Mesenchymal stem cell (in vitro differentiated cells and primary cell): ENCODE data around the gene FILIP1L.
A peak's percentile ranks its signal among the peaks of the same experiment; 100 is the strongest.

Source experiments
- DNase-seq: peaks from one replicate; pipeline ENCODE4 v3.0.0-alpha.2; 2013
- H2AFZ ChIP-seq: one replicate; pipeline ENCODE4 v1.6.1; 2013; ENCODE audit warnings: low read depth, mild to moderate bottlenecking, control low read depth, inconsistent platforms, low read length, moderate library complexity
- H2AK5ac ChIP-seq: 2 replicates; pipeline ENCODE4 v1.6.1; 2013; ENCODE audit warnings: low read length, moderate library complexity, mild to moderate bottlenecking, inconsistent platforms; ENCODE audit not compliant: severe bottlenecking
- H2BK120ac ChIP-seq: one replicate; pipeline ENCODE4 v1.6.1; 2013; ENCODE audit warnings: low read depth, mild to moderate bottlenecking, inconsistent platforms, low read length, moderate library complexity
- H2BK12ac ChIP-seq, 2 experiments: one replicate each; pipeline ENCODE4 v1.6.1; 2013; ENCODE audit warnings: inconsistent platforms in 2 of 2, low read length in 2 of 2, mild to moderate bottlenecking in 2 of 2, moderate library complexity in 2 of 2, control low read depth in 1 of 2
- H2BK15ac ChIP-seq: one replicate; pipeline ENCODE4 v1.6.1; 2013; ENCODE audit warnings: mild to moderate bottlenecking, low read depth, inconsistent platforms; ENCODE audit not compliant: poor library complexity, severe bottlenecking
- H2BK5ac ChIP-seq: 2 replicates; pipeline ENCODE4 v1.6.1; 2013; ENCODE audit warnings: low read depth, mild to moderate bottlenecking, low read length, control low read depth, inconsistent platforms; ENCODE audit not compliant: poor library complexity, severe bottlenecking
- H3K14ac ChIP-seq, 2 experiments: one replicate each; pipeline ENCODE4 v1.6.1; 2013; ENCODE audit warnings: inconsistent platforms in 2 of 2, low read length in 2 of 2, control low read depth in 1 of 2, mild to moderate bottlenecking in 1 of 2, moderate library complexity in 1 of 2
- H3K18ac ChIP-seq, 2 experiments: one replicate each; pipeline ENCODE4 v1.6.1; 2013; ENCODE audit warnings: inconsistent platforms in 2 of 2, low read length in 2 of 2, control low read depth in 1 of 2, low read depth in 1 of 2, mild to moderate bottlenecking in 1 of 2
- H3K23ac ChIP-seq, 2 experiments: one replicate each; pipeline ENCODE4 v1.6.1; 2013; ENCODE audit warnings: inconsistent platforms in 2 of 2, low read length in 2 of 2, mild to moderate bottlenecking in 2 of 2, moderate library complexity in 2 of 2, control low read depth in 1 of 2
- H3K27ac ChIP-seq: 2 replicates; pipeline ENCODE4 v1.5.1; 2013; ENCODE audit warnings: mild to moderate bottlenecking, moderate library complexity, low read length, control low read depth, inconsistent platforms; ENCODE audit not compliant: poor library complexity, severe bottlenecking
- H3K27me3 ChIP-seq, 2 experiments: 2 replicates each; pipeline versions ENCODE4 v1.6.1 to v1.7.0; 2013; ENCODE audit warnings: low read length in 2 of 2, mild to moderate bottlenecking in 2 of 2, moderate library complexity in 2 of 2, control low read depth in 1 of 2, inconsistent platforms in 1 of 2; ENCODE audit not compliant: control insufficient read depth in 1 of 2, insufficient read depth in 1 of 2
- H3K36me3 ChIP-seq, 2 experiments: 2 replicates each; pipeline versions ENCODE4 v1.6.1 to v1.7.0; 2013; ENCODE audit warnings: low read length in 2 of 2, control low read depth in 1 of 2, inconsistent platforms in 1 of 2, low read depth in 1 of 2, mild to moderate bottlenecking in 1 of 2; ENCODE audit not compliant: insufficient read depth in 2 of 2, control insufficient read depth in 1 of 2
- H3K4ac ChIP-seq, 2 experiments: one replicate each; pipeline ENCODE4 v1.6.1; 2013; ENCODE audit warnings: inconsistent platforms in 2 of 2, low read length in 2 of 2, mild to moderate bottlenecking in 2 of 2, moderate library complexity in 2 of 2, control low read depth in 1 of 2, low read depth in 1 of 2
- H3K4me1 ChIP-seq: 2 replicates; pipeline ENCODE4 v1.6.1; 2013; ENCODE audit warnings: low read depth, low read length, control low read depth; ENCODE audit not compliant: control insufficient read depth, insufficient read depth
- H3K4me2 ChIP-seq: 2 replicates; pipeline ENCODE4 v1.6.1; 2013; ENCODE audit warnings: low read length, mild to moderate bottlenecking, inconsistent platforms; ENCODE audit not compliant: poor library complexity, severe bottlenecking
- H3K4me3 ChIP-seq, 2 experiments: 2 replicates each; pipeline versions ENCODE4 v1.5.1 to v1.7.0; 2013; ENCODE audit warnings: low read length in 2 of 2, mild to moderate bottlenecking in 2 of 2, control low read depth in 1 of 2, low read depth in 1 of 2; ENCODE audit not compliant: insufficient read depth in 1 of 2
- H3K79me1 ChIP-seq: replicated peaks from 2 replicates; pipeline ENCODE4 v1.6.1; 2013; ENCODE audit warnings: mild to moderate bottlenecking, control low read depth, low read length, inconsistent platforms; ENCODE audit not compliant: poor library complexity, severe bottlenecking
- H3K9ac ChIP-seq: 2 replicates; pipeline ENCODE4 v1.7.0; 2013; ENCODE audit warnings: mild to moderate bottlenecking, low read length, moderate library complexity
- H3K9me3 ChIP-seq: 2 replicates; pipeline ENCODE4 v1.7.0; 2013; ENCODE audit warnings: mild to moderate bottlenecking, low read length; ENCODE audit not compliant: control insufficient read depth
- H4K8ac ChIP-seq: one replicate; pipeline ENCODE4 v1.6.1; 2013; ENCODE audit warnings: inconsistent platforms, mild to moderate bottlenecking, low read length, moderate library complexity
- H4K91ac ChIP-seq: one replicate; pipeline ENCODE4 v1.6.1; 2013; ENCODE audit warnings: mild to moderate bottlenecking, low read length, inconsistent platforms
- WGBS: methylation state at CpG from one replicate; pipeline ENCODE4 v1.1.7; 2013; ENCODE audit warnings: mixed read lengths; 5-methylcytosine and 5-hydroxymethylcytosine counted together

FILIP1L gene

GRCh38 chr3:99863588-99863987 lies 250.7 kb downstream of the FILIP1L start:
- no peak overlapping the region for H3K4ac ChIP-seq
- H3K9me3 ChIP-seq = no peaks in the 10 kb centered on the region
- no peak overlapping the region for H3K14ac ChIP-seq
- H2BK5ac ChIP-seq = no peak overlapping the region
- H3K23ac ChIP-seq = no peak overlapping the region
- no peak overlapping the region for H2BK12ac ChIP-seq
- no peak overlapping the region for H3K9ac ChIP-seq
- WGBS = no CpG with 5 or more reads among the region's 2 CpGs
- H3K27me3 ChIP-seq = no peaks in the 10 kb centered on the region
- no peak overlapping the region for H2AK5ac ChIP-seq
- no peak overlapping the region for H3K4me3 ChIP-seq
- H3K4me1 ChIP-seq = peaks cover 10% of the 10 kb centered on the region
- H3K27ac ChIP-seq = no peak overlapping the region
- H2BK120ac ChIP-seq = no peak overlapping the region
- DNase-seq = no peak
- H3K4me2 ChIP-seq = no peak overlapping the region
- H3K36me3 ChIP-seq = peaks cover 13 to 73% of the 10 kb centered on the region in 2 experiments
- H3K18ac ChIP-seq = no peak overlapping the region
- H2BK15ac ChIP-seq = no peak overlapping the region
- no peak overlapping the region for H4K91ac ChIP-seq
- no peak overlapping the region for H2AFZ ChIP-seq
- H4K8ac ChIP-seq = no peak overlapping the region
- H3K79me1 ChIP-seq = peaks cover 4% of the 10 kb centered on the region

- Histone ChIP-seq H4K91ac (no peak overlapping the region), H2AK5ac (peak overlapping the region; percentile 42), H3K27ac (no peak overlapping the region), H3K79me1 (peaks cover 4% of the 10 kb centered on the region), H3K27me3 (no peaks in the 10 kb centered on the region), H3K9ac (no peak overlapping the region), H3K9me3 (no peaks in the 10 kb centered on the region), H3K14ac (no peak overlapping the region), H2BK12ac (peak overlapping the region in 1 of 2 experiments; percentile 23), H3K18ac (peak overlapping the region in 1 of 2 experiments; percentile 37), H2BK120ac (no peak overlapping the region), H2BK5ac (no peak overlapping the region), H4K8ac (no peak overlapping the region), H3K4me1 (peaks cover 8% of the 10 kb centered on the region), H3K4me3 (no peak overlapping the region), H3K23ac (no peak overlapping the region), H3K4me2 (no peak overlapping the region), H3K36me3 (peaks cover 13 to 73% of the 10 kb centered on the region in 2 experiments), H2BK15ac (no peak overlapping the region), H3K4ac (no peak overlapping the region), H2AFZ (no peak overlapping the region)
- WGBS = 100% methylated on average over 4 of the region's 6 CpGs
- DNase-seq = no peak
These were observed 251.3 kb downstream of the FILIP1L start for GRCh38 chr3:99863002-99863401.

GRCh38 chr3:99862208-99862607 lies 252.1 kb downstream of the FILIP1L start:
- H3K4ac ChIP-seq = no peak overlapping the region
- H3K27ac ChIP-seq = peak overlapping the region; percentile 19
- H2AFZ ChIP-seq = no peak overlapping the region
- H4K8ac ChIP-seq = no peak overlapping the region
- H3K27me3 ChIP-seq = no peaks in the 10 kb centered on the region
- peaks cover 8% of the 10 kb centered on the region for H3K4me1 ChIP-seq
- no peak overlapping the region for H4K91ac ChIP-seq
- H3K23ac ChIP-seq = no peak overlapping the region
- no peak overlapping the region for H2BK120ac ChIP-seq
- H2BK15ac ChIP-seq = no peak overlapping the region
- no peak overlapping the region for H2AK5ac ChIP-seq
- no peaks in the 10 kb centered on the region for H3K9me3 ChIP-seq
- peaks cover 4% of the 10 kb centered on the region for H3K79me1 ChIP-seq
- peaks cover 13 to 74% of the 10 kb centered on the region in 2 experiments for H3K36me3 ChIP-seq
- peak; percentile 72 for DNase-seq
- no peak overlapping the region for H3K4me2 ChIP-seq
- no peak overlapping the region for H2BK5ac ChIP-seq
- no peak overlapping the region for H3K4me3 ChIP-seq
- H3K18ac ChIP-seq = no peak overlapping the region
- H2BK12ac ChIP-seq = no peak overlapping the region
- peak overlapping the region; percentile 10 for H3K9ac ChIP-seq
- 15% methylated on average over 2 of the region's 2 CpGs for WGBS
- H3K14ac ChIP-seq = no peak overlapping the region

GRCh38 chr3:99861216-99861615 lies 253.1 kb downstream of the FILIP1L start:
- no peak overlapping the region for H2BK5ac ChIP-seq
- H3K9me3 ChIP-seq = no peaks in the 10 kb centered on the region
- H3K4me3 ChIP-seq = no peak overlapping the region
- WGBS = 89% methylated on average over 1 of the region's 1 CpG
- no peak overlapping the region for H3K4me2 ChIP-seq
- H3K18ac ChIP-seq = peak overlapping the region in 1 of 2 experiments; percentile 55
- H3K4me1 ChIP-seq = peaks cover 8% of the 10 kb centered on the region
- peak overlapping the region in 1 of 2 experiments; percentile 76 for H3K4ac ChIP-seq
- H3K9ac ChIP-seq = no peak overlapping the region
- peak overlapping the region; percentile 0 for H4K8ac ChIP-seq
- no peak overlapping the region for H3K14ac ChIP-seq
- peak overlapping the region; percentile 25 for H4K91ac ChIP-seq
- peaks cover 13 to 77% of the 10 kb centered on the region in 2 experiments for H3K36me3 ChIP-seq
- no peak overlapping the region for H2BK15ac ChIP-seq
- peak overlapping the region in 1 of 2 experiments; percentile 55 for H2BK12ac ChIP-seq
- H3K23ac ChIP-seq = no peak overlapping the region
- H2AK5ac ChIP-seq = peak overlapping the region; percentile 18
- peak overlapping the region; percentile 35 for H2BK120ac ChIP-seq
- no peak for DNase-seq
- no peak overlapping the region for H2AFZ ChIP-seq
- H3K79me1 ChIP-seq = peaks cover 4% of the 10 kb centered on the region
- H3K27me3 ChIP-seq = no peaks in the 10 kb centered on the region
- H3K27ac ChIP-seq = peak overlapping the region; percentile 22
